ENCODE data around the gene HBE1.

GRCh38 chr11:5265832-5266231 lies 3.9 kb downstream of the HBE1 start:
- TF ChIP-seq CTCF (IDR thresholded peaks at IDR 0.05) (no peak), POLR2A (IDR thresholded peaks at IDR 0.05) (no peak)

All from testis (tissue), 2 donors.